Fibroblast of lung (primary cell): Measurements from ENCODE around the gene CD52. TPM values are rescaled to one million over a fixed set of nuclear protein-coding genes. Genes with fewer than 3 reads are reported as not detected.
A peak's percentile ranks its signal among the peaks of the same experiment; 100 is the strongest.

ENCODE experiments used
- DNase-seq, 2 donors: peaks; one replicate each; pipeline versions ENCODE4 v3.0.0 to v3.0.0-alpha.2; 2010; ENCODE audit warnings: low read depth in 2 of 2
- H2AFZ ChIP-seq: 2 replicates; pipeline ENCODE4 v1.5.1; 2012; ENCODE audit warnings: low read length, control low read depth, inconsistent platforms
- H3K27ac ChIP-seq: 2 replicates; pipeline ENCODE4 v1.5.1; 2011; ENCODE audit warnings: low read length, control low read depth; ENCODE audit not compliant: insufficient read depth
- H3K27me3 ChIP-seq: 2 replicates; pipeline ENCODE4 v1.5.1; 2011; ENCODE audit warnings: mild to moderate bottlenecking, low read length; ENCODE audit not compliant: control insufficient read depth, insufficient read depth
- H3K36me3 ChIP-seq: 2 replicates; pipeline ENCODE4 v1.5.1; 2011; ENCODE audit warnings: low read length; ENCODE audit not compliant: control insufficient read depth, insufficient read depth
- H3K4me1 ChIP-seq: 2 replicates; pipeline ENCODE4 v1.5.1; 2011; ENCODE audit warnings: low read length; ENCODE audit not compliant: control insufficient read depth, insufficient read depth; ENCODE audit errors: extremely low read depth
- H3K4me2 ChIP-seq: 2 replicates; pipeline ENCODE4 v1.5.1; 2011; ENCODE audit warnings: low read length, control low read depth; ENCODE audit not compliant: insufficient read depth; ENCODE audit errors: extremely low read depth
- H3K4me3 ChIP-seq, 4 experiments: fragments of 200-600 bp in 1 of 4; sonication (generic) in 1 of 4; replicated peaks in 1 of 4; 2 replicates each; pipeline ENCODE4 v1.5.1; 2011 to 2016; ENCODE audit warnings: low read length in 4 of 4, low read depth in 3 of 4, mild to moderate bottlenecking in 3 of 4, control low read depth in 2 of 4, inconsistent platforms in 1 of 4, mixed read lengths in 1 of 4; ENCODE audit not compliant: insufficient read depth in 1 of 4; ENCODE audit errors: control extremely low read depth in 1 of 4
- H3K79me2 ChIP-seq: 2 replicates; pipeline ENCODE4 v1.5.1; 2012; ENCODE audit warnings: mild to moderate bottlenecking, low read length, inconsistent platforms; ENCODE audit not compliant: control insufficient read depth, insufficient read depth
- H3K9ac ChIP-seq: 2 replicates; pipeline ENCODE4 v1.5.1; 2011; ENCODE audit warnings: mild to moderate bottlenecking, low read length, control low read depth; ENCODE audit not compliant: insufficient read depth
- H3K9me3 ChIP-seq: 2 replicates; pipeline ENCODE4 v1.5.1; 2012; ENCODE audit warnings: low read depth, low read length; ENCODE audit not compliant: control insufficient read depth, insufficient read depth
- H4K20me1 ChIP-seq: 2 replicates; pipeline ENCODE4 v1.5.1; 2011; ENCODE audit warnings: low read length; ENCODE audit not compliant: control insufficient read depth, insufficient read depth; ENCODE audit errors: extremely low read depth
- EZH2 ChIP-seq: IDR thresholded peaks from 2 replicates; pipeline ENCODE4 v1.5.1; 2012; ENCODE audit warnings: low read length, control low read depth, mild to moderate bottlenecking; ENCODE audit errors: missing control alignments
- polyA plus RNA-seq, 2 donors: library from polyadenylated mRNA; depleted of rRNA in 1 of 2; stranded (reverse) in 1 of 2; unstranded in 1 of 2; fragments of >200 nt; gene quantifications; 2 replicates each; pipeline ENCODE4 v1.2.1, GENCODE V29; 2011 to 2012; ENCODE audit warnings: missing spikeins in 1 of 2
- total RNA-seq: library from RNA; depleted of rRNA; stranded (reverse); fragments of >200 nt; gene quantifications from 2 replicates; pipeline ENCODE4 v1.2.1, GENCODE V29; 2014
- TF ChIP-seq, protein P1 (sequence below), 2 donors: IDR thresholded peaks in 1 of 2; conservative IDR thresholded peaks in 1 of 2; 1 replicate in 1 of 2; 2 replicates in 1 of 2; pipeline ENCODE4 v1.5.1; 2011 to 2012; ENCODE audit warnings: low read length in 2 of 2, control low read depth in 1 of 2, inconsistent platforms in 1 of 2, low read depth in 1 of 2, mild to moderate bottlenecking in 1 of 2

The CD52 gene
- total and polyA plus RNA-seq, 2 donors (not counting 1 experiment from before 2014, with no cell fraction given), result 0.31 TPM; not detected in 1

DNA sequence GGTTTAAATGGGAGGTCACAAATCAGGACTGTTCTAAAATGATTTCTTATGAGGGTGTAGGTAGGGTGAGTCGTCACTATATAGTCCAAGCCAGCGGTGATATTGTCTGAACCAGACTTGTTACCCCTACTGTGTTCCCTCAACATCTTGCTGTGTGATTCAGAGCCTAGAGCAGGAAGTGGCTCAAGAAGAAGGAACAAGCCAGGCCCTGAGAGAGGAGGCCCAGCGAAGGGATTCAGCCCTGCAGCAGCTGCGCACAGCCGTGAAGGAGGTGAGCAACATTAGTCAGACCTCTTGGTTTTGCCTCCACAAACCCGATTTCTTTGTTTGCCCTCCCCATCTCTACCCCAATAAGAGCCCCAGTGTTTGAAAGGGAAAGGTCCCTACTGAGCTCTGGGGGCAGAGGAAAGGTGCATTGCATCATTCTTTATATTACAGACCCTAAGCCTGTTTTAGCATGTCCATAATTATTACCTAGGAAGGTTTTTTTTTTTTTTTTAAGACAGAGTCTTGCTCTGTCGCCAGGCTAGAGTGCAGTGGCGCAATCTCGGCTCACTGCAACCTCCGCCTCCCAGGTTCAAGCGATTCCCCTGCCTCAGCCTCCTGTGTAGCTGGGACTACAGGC is 42.8 kb upstream of the CD52 start:
- H3K4me2 ChIP-seq, result no peak overlapping the region

DNA sequence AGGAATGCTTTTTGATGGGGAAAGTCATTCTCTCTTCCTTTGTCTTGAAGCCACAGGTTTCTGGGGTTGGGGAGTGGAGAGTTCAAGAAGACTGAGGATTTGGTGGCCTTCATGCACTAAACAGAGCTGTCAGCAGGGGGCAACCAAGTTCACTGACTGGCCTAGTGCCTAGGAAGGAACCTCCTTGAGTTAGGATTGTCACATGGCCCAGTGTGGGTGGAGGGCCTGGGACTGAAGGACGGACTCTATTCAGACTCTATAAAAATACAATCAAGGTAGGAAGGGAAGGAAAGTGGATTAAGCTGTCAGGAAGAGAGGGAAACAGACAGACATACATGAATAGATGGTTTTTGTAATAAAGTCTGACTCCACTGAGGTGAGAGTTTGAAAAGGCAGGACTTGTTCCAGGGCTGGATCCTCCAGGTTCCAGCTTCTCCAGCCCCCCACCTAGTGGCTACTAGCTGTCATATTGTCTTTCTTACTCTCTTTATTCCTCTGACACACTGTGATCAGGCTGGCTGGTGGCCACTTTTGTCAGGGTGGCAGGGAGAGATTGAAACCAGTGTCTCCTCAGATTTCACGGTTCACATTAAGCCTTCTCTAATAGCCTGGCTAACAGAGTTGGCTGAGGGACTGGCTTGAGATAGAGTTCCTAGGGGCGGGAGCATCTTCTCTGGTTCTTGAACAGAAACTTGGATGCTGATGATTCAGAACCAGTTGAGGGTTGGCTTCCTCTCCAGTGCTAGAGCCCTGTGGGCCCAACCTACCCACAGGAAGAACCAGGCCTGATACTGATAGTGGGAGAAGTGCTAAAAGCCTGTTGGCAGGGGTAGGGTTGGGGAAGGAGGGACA is 42.0 kb upstream of the CD52 start:
- Histone ChIP-seq H3K9ac (no peak overlapping the region), H4K20me1 (no peaks in the 10 kb centered on the region), H3K4me1 (peaks cover 44% of the 10 kb centered on the region), H3K4me3 (no peak overlapping the region), H3K4me2 (peak overlapping the region; percentile 25), H3K79me2 (peaks cover 16% of the 10 kb centered on the region), H3K27ac (peak overlapping the region; percentile 62), H3K9me3 (no peaks in the 10 kb centered on the region), H3K27me3 (no peaks in the 10 kb centered on the region), H3K36me3 (peaks cover 2% of the 10 kb centered on the region), H2AFZ (peak overlapping the region; percentile 31)
- TF ChIP-seq, protein P1, sequence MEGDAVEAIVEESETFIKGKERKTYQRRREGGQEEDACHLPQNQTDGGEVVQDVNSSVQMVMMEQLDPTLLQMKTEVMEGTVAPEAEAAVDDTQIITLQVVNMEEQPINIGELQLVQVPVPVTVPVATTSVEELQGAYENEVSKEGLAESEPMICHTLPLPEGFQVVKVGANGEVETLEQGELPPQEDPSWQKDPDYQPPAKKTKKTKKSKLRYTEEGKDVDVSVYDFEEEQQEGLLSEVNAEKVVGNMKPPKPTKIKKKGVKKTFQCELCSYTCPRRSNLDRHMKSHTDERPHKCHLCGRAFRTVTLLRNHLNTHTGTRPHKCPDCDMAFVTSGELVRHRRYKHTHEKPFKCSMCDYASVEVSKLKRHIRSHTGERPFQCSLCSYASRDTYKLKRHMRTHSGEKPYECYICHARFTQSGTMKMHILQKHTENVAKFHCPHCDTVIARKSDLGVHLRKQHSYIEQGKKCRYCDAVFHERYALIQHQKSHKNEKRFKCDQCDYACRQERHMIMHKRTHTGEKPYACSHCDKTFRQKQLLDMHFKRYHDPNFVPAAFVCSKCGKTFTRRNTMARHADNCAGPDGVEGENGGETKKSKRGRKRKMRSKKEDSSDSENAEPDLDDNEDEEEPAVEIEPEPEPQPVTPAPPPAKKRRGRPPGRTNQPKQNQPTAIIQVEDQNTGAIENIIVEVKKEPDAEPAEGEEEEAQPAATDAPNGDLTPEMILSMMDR (conservative IDR thresholded peaks at IDR 0.05 in 1 of 2, IDR thresholded peaks at IDR 0.05 in 1 of 2; ENCODE audit: low read depth in 1 of 2, low read length in 2 of 2), result peak; percentile 79 to 81
- TF ChIP-seq EZH2, result no peak
- DNase-seq, result peak; percentile 92 to 97

More for the DNA sequence above, 42.8 kb upstream of the CD52 start:
- no peaks in the 10 kb centered on the region for H3K27me3 ChIP-seq
- peak; percentile 51 to 67 for DNase-seq
- H3K9me3 ChIP-seq, result no peaks in the 10 kb centered on the region
- no peak overlapping the region for H3K4me3 ChIP-seq
- H4K20me1 ChIP-seq, result no peaks in the 10 kb centered on the region
- H2AFZ ChIP-seq, result no peak overlapping the region
- H3K27ac ChIP-seq, result no peak overlapping the region
- peaks cover 44% of the 10 kb centered on the region for H3K4me1 ChIP-seq
- H3K9ac ChIP-seq, result no peak overlapping the region
- TF ChIP-seq, protein P1 (conservative IDR thresholded peaks at IDR 0.05 in 1 of 2, IDR thresholded peaks at IDR 0.05 in 1 of 2; ENCODE audit: low read depth in 1 of 2, low read length in 2 of 2), result no peak
- TF ChIP-seq EZH2, result no peak
- H3K36me3 ChIP-seq, result peaks cover 2% of the 10 kb centered on the region
- peaks cover 7% of the 10 kb centered on the region for H3K79me2 ChIP-seq

DNA sequence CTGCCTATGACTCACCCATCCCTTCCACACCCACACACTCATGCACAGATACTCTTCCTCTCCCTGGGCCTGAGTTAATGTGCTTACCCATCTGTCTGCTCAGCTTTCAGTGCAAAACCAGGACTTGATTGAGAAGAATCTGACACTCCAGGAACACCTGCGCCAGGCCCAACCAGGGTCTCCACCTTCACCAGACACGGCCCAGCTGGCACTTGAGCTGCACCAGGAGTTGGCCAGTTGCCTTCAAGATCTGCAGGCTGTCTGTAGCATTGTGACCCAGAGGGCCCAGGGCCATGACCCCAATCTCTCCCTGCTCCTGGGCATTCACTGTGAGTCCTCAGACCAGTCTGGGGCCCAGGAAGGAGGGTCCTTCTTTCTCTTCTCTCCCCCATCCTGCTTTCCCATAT is 41.3 kb upstream of the CD52 start:
- Histone ChIP-seq H3K79me2 (peaks cover 23% of the 10 kb centered on the region), H3K27me3 (no peaks in the 10 kb centered on the region), H3K4me2 (peak overlapping the region; percentile 8), H3K9me3 (no peaks in the 10 kb centered on the region), H2AFZ (no peak overlapping the region), H3K36me3 (peaks cover 4% of the 10 kb centered on the region), H4K20me1 (no peaks in the 10 kb centered on the region), H3K4me1 (peaks cover 49% of the 10 kb centered on the region), H3K4me3 (no peak overlapping the region), H3K27ac (peak overlapping the region; percentile 62), H3K9ac (no peak overlapping the region)
- DNase-seq, result no peak
- TF ChIP-seq, protein P1 (conservative IDR thresholded peaks at IDR 0.05 in 1 of 2, IDR thresholded peaks at IDR 0.05 in 1 of 2; ENCODE audit: low read depth in 1 of 2, low read length in 2 of 2), result no peak
- TF ChIP-seq EZH2, result no peak
